ENCODE results near the gene FLRT1. TPM values are rescaled to one million over a fixed set of nuclear protein-coding genes. Genes with fewer than 3 reads are reported as not detected.

The FLRT1 gene
- polyA plus RNA-seq, 1 experiment, result 0.42 TPM

DNA sequence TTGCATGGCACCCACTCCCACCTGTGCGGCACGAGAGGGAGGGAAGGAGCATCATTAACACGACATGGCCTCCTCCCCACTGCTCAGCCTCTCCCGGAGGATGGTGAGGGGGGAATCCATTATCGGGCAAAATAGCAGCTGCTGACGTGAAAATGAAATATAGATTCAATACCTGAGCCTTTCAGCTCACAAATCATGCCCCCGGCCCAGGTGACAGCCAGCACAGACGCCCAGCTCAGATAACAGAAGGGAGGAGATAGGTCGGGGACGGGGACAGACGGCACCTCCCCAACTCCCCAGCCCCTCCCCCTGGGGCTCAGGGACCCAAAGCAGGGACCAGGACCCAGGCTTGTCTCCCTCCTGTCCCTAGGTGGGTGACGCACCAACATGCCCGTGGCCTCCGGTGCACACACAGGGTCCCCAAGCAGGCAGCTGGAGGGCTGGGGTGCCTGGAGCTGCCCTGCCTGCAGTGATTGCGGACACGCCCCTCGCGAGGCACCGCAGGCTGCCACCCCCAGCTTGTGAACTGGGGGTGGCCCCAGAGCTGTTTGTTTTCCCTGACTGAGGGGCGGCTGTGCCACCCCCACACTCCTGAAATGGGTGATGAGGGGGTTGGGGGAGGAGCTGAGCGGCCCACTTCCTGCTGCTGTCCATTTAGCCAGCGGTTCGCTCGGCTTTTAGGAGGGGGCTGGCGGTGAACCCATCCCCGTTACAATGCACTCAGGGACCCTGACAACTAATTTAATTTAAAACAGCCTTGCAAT is 31.7 kb downstream of the FLRT1 start:
- POLR2A ChIA-PET, result no interaction called here

DNA sequence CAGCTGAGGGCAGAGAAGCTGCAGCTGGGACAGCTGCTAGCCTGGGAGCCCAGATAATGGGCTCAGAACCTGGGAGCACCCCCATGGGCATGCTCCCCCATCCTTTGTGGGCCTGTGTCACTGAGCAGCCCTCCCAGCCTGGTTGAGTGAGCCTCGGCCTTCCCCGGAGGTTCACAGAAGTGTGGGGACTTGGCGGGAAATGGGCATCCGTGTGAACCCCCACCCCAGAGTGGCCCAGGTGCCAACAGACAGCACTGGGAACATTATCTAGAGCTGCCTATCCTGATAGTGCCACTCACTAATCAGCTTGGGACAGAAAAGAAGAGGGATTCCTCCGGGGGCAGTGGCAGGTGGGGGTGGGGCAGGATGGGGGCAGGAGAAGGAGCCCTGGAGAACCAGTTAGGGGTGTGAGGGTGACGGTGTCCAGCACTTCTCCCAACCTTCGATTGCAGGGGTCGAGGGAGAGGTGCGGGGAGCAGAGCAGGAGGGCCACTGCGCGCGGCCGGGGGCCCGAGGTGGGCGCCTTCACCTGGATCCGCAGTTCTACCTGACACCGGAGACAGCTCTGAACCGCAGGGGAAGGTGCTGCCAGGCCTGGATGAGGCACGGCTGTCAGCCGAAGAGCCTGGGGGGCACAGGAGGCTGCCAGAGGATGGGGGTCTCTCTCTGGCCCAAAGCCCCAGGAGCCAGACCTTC is 33.1 kb downstream of the FLRT1 start:
- H3K36me3 ChIP-seq (ENCODE audit: control insufficient read depth, insufficient read depth, low read length), result no peaks in the 10 kb centered on the region
- ChIA-PET POLR2A (no interaction called here), CTCF (no interaction called here)
- DNase-seq (ENCODE audit: low read depth), result no peak
- TF ChIP-seq, protein P1, sequence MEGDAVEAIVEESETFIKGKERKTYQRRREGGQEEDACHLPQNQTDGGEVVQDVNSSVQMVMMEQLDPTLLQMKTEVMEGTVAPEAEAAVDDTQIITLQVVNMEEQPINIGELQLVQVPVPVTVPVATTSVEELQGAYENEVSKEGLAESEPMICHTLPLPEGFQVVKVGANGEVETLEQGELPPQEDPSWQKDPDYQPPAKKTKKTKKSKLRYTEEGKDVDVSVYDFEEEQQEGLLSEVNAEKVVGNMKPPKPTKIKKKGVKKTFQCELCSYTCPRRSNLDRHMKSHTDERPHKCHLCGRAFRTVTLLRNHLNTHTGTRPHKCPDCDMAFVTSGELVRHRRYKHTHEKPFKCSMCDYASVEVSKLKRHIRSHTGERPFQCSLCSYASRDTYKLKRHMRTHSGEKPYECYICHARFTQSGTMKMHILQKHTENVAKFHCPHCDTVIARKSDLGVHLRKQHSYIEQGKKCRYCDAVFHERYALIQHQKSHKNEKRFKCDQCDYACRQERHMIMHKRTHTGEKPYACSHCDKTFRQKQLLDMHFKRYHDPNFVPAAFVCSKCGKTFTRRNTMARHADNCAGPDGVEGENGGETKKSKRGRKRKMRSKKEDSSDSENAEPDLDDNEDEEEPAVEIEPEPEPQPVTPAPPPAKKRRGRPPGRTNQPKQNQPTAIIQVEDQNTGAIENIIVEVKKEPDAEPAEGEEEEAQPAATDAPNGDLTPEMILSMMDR (IDR thresholded peaks at IDR 0.05; ENCODE audit: insufficient read depth, low read depth, low read length), result no peak
- H3K4me3 ChIP-seq (ENCODE audit: low read depth, low read length), result no peak overlapping the region
- H3K27me3 ChIP-seq (ENCODE audit: control insufficient read depth, insufficient read depth, low read length), result no peaks in the 10 kb centered on the region; the same call in 1 of the 2 replicates

More for the DNA sequence above, 31.7 kb downstream of the FLRT1 start:
- CTCF ChIA-PET, result no interaction called here
- TF ChIP-seq, protein P1 (IDR thresholded peaks at IDR 0.05; ENCODE audit: insufficient read depth, low read depth, low read length), result no peak
- Histone ChIP-seq H3K36me3 (ENCODE audit: control insufficient read depth, insufficient read depth, low read length) (no peaks in the 10 kb centered on the region), H3K4me3 (ENCODE audit: low read depth, low read length) (no peak overlapping the region), H3K27me3 (ENCODE audit: control insufficient read depth, insufficient read depth, low read length) (no peaks in the 10 kb centered on the region; the same call in 1 of the 2 replicates)
- no peak for DNase-seq (ENCODE audit: low read depth)

DNA sequence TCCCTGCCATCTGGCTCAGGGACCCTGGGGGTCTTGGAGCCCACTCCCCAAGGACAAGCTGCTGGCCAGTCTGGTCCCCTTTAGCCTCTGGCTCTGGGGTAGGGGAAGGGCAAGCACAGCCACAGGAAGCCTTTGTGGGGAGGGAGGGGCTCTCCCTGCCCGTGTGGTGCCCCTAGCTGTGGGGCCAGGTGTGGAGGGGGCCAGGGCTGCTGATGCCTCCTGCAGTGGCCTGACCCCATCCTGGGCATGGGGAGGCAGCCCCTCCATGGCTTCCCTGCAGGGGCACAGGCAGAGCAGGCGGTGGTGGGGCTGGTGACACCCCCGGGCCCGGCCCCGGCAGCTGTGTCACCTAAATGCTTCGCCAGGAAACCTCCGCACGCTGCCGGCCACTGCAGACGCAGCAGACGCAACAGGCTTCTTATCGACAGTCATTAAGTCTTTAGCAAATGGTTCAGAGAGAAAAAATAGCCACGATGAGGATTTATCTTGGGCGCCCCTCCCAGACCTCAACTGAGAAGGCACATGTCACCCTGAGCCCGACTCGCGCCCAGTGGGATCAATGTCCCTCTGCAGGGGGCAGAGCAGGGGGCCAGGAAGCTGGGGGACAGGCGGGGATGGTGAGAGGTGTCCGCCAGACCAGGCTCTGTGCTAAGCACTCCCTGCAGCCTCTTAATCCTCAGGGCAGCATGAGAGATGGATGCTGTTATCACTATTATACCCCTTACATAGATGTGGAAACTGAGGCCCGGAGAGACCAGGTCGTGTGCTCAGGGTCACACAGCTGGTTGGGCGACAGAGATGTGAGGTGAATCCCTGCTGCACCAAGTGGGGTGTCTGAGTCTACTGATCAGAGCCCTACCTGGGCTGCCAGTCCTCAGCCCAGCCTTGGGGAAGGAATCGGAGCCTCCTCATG is 33.9 kb downstream of the FLRT1 start:
- H3K27me3 ChIP-seq (ENCODE audit: control insufficient read depth, insufficient read depth, low read length), result no peaks in the 10 kb centered on the region; the same call in none of the 2 replicates
- TF ChIP-seq, protein P1 (IDR thresholded peaks at IDR 0.05; ENCODE audit: insufficient read depth, low read depth, low read length), result no peak
- no peak for DNase-seq (ENCODE audit: low read depth)
- no peak overlapping the region for H3K4me3 ChIP-seq (ENCODE audit: low read depth, low read length)
- POLR2A ChIA-PET, result no interaction called here
- no peaks in the 10 kb centered on the region for H3K36me3 ChIP-seq (ENCODE audit: control insufficient read depth, insufficient read depth, low read length)
- CTCF ChIA-PET, result interaction anchor here (0.6 kb wide), 1 partner anchor 450 kb away, joined by 3 read pairs; no protein-coding TSS in a partner anchor

DNA sequence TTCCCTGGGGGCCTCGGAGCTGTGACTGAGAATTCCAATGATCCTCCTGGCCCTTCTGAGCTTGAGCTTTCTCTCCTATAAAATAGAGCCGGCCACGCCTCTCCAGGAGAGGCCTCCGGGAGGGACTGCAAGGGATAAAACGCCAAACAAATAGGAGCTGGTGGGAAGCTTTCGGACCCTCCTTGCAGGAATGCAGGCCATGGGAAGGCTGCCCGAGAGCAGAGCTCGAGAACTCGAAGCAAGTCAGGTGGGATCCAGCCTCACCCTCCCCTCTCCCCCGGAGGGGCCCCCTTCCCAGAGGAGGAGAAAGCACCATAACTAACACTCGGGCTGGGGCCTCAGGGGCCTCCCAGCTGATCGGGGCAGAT is 34.6 kb downstream of the FLRT1 start:
- Histone ChIP-seq H3K27me3 (ENCODE audit: control insufficient read depth, insufficient read depth, low read length) (no peaks in the 10 kb centered on the region; the same call in none of the 2 replicates), H3K4me3 (ENCODE audit: low read depth, low read length) (no peak overlapping the region), H3K36me3 (ENCODE audit: control insufficient read depth, insufficient read depth, low read length) (no peaks in the 10 kb centered on the region)
- TF ChIP-seq, protein P1 (IDR thresholded peaks at IDR 0.05; ENCODE audit: insufficient read depth, low read depth, low read length), result no peak
- no peak for DNase-seq (ENCODE audit: low read depth)
- POLR2A ChIA-PET, result no interaction called here
- CTCF ChIA-PET, result interaction anchor here (0.6 kb wide), 1 partner anchor 451 kb away, joined by 3 read pairs; no protein-coding TSS in a partner anchor
